K562 (cell line): ENCODE data around the gene EMILIN1. TPM values are rescaled to one million over a fixed set of nuclear protein-coding genes. Genes with fewer than 3 reads are reported as not detected.

Source experiments
- ATAC-seq: fragments of 200-7000 bp; cut with Tn5 transposase; 3 replicates; pipeline ENCODE4 v1.9.1; 2020; ENCODE audit warnings: moderate library complexity
- BruUV-seq: library from RNA; stranded (reverse); fragments of 400-500 nt; replicated peaks from 2 replicates; lab custom pipeline; 2021; lab: Mats Ljungman, UMichigan
- CTCF ChIA-PET: fragments of 300-600 bp; formaldehyde crosslinking; extraction: SDS; loops from one replicate; lab custom pipeline; 2021; ENCODE audit warnings: low intra/inter-chr PET ratio; lab: Yijun Ruan, JAX
- POLR2A ChIA-PET: fragments of 300-600, 350-650 bp; sonication (Branson Sonifier 250); formaldehyde crosslinking; extraction: SDS; loops from one replicate; lab custom pipeline; 2021; ENCODE audit warnings: antibody characterized with exemption, inconsistent platforms; lab: Yijun Ruan, JAX
- DNase-seq, 4 experiments: peaks; one replicate each; pipeline versions ENCODE4 v3.0.0 to v3.0.0-alpha.2; 2011 to 2018; ENCODE audit warnings: low spot score in 3 of 4, mixed read lengths in 3 of 4; ENCODE audit errors: extremely low read depth in 1 of 4
- FAIRE-seq: peaks from 2 replicates; lab custom pipeline; 2011; peaks lifted over from hg19 to GRCh38; lab: Jason Lieb, UNC
- H2AFZ ChIP-seq: 2 replicates; pipeline ENCODE4 v1.6.0; 2011; ENCODE audit warnings: low read depth, low read length, control low read depth, inconsistent platforms
- H3K27ac ChIP-seq: fragments of 200-600 bp; 3 replicates; pipeline ENCODE4 v1.8.0; 2011; ENCODE audit warnings: low read depth, mild to moderate bottlenecking, control low read depth, inconsistent platforms, low read length, moderate library complexity, mixed read lengths; ENCODE audit errors: extremely low read depth
- H3K27me3 ChIP-seq, 2 experiments: fragments of 300-600 bp in 1 of 2; 2 replicates in 1 of 2; 3 replicates in 1 of 2; pipeline versions ENCODE4 v1.6.0 to v1.8.0; 2011; ENCODE audit warnings: inconsistent platforms in 2 of 2, low read length in 2 of 2, mild to moderate bottlenecking in 1 of 2, mixed read lengths in 1 of 2, moderate library complexity in 1 of 2; ENCODE audit not compliant: control insufficient read depth in 2 of 2, insufficient read depth in 2 of 2
- H3K36me3 ChIP-seq: fragments of 300-600 bp; 3 replicates; pipeline ENCODE4 v1.8.0; 2011; ENCODE audit warnings: mild to moderate bottlenecking, low read length, inconsistent platforms; ENCODE audit not compliant: control insufficient read depth, insufficient read depth
- H3K4me1 ChIP-seq, 2 experiments: fragments of 200-600 bp in 1 of 2; replicated peaks in 1 of 2; 2 replicates in 1 of 2; 3 replicates in 1 of 2; pipeline versions ENCODE4 v1.5.1 to v1.8.0; 2011; ENCODE audit warnings: inconsistent platforms in 2 of 2, low read length in 2 of 2, mild to moderate bottlenecking in 1 of 2, mixed read lengths in 1 of 2, moderate library complexity in 1 of 2; ENCODE audit not compliant: control insufficient read depth in 2 of 2, insufficient read depth in 2 of 2
- H3K4me2 ChIP-seq: 2 replicates; pipeline ENCODE4 v1.6.1; 2011; ENCODE audit warnings: low read length, control low read depth, inconsistent platforms, mixed read lengths; ENCODE audit not compliant: insufficient read depth
- H3K4me3 ChIP-seq: fragments of 200-600 bp; sonication (generic), shearing (Covaris generic); 2 replicates; pipeline ENCODE4 v1.5.1; 2016; ENCODE audit warnings: control low read depth, inconsistent platforms
- H3K79me2 ChIP-seq: fragments of 200-600 bp; 3 replicates; pipeline ENCODE4 v1.8.0; 2011; ENCODE audit warnings: low read length, inconsistent platforms; ENCODE audit not compliant: control insufficient read depth, insufficient read depth
- H3K9ac ChIP-seq, 2 experiments: 2 replicates each; pipeline versions ENCODE4 v1.6.0 to v1.6.1; 2011; ENCODE audit warnings: low read depth in 2 of 2, low read length in 2 of 2, control low read depth in 1 of 2, inconsistent platforms in 1 of 2, mild to moderate bottlenecking in 1 of 2, mixed read lengths in 1 of 2; ENCODE audit not compliant: insufficient read depth in 1 of 2
- H3K9me1 ChIP-seq: one replicate; pipeline ENCODE4 v1.6.0; 2011; ENCODE audit warnings: inconsistent platforms, mild to moderate bottlenecking, low read length, moderate library complexity; ENCODE audit not compliant: control insufficient read depth, insufficient read depth
- H3K9me3 ChIP-seq: replicated peaks from 2 replicates; pipeline ENCODE4 v1.5.1; 2011; ENCODE audit warnings: low read depth, low read length, inconsistent platforms; ENCODE audit not compliant: control insufficient read depth, insufficient read depth
- H4K20me1 ChIP-seq: replicated peaks from 2 replicates; pipeline ENCODE4 v1.6.1; 2011; ENCODE audit warnings: low read length, inconsistent platforms, mixed read lengths; ENCODE audit not compliant: control insufficient read depth, insufficient read depth
- ARID2 ChIP-seq: fragments of 450-650 bp; IDR thresholded peaks from 2 replicates; pipeline ENCODE4 v1.6.1; 2017; ENCODE audit warnings: antibody characterized with exemption, mild to moderate bottlenecking
- BCL6 ChIP-seq: fragments of 250-450 bp; sonication (Bioruptor Pico); IDR thresholded peaks from 2 replicates; pipeline ENCODE4 v1.4.0; 2020
- DEAF1 ChIP-seq: fragments of 450-650 bp; formaldehyde crosslinking; IDR thresholded peaks from 2 replicates; pipeline ENCODE4 v1.4.0; 2020; ENCODE audit warnings: mild to moderate bottlenecking, moderate library complexity
- MAFF ChIP-seq: IDR thresholded peaks from 2 replicates; pipeline ENCODE4 v1.6.1; 2012; ENCODE audit warnings: low read length, improper control_type of control experiment
- MAX ChIP-seq: sonication (generic); formaldehyde crosslinking; IDR thresholded peaks from 2 replicates; pipeline ENCODE4 v1.9.0; 2022; ENCODE audit warnings: mild to moderate bottlenecking, missing genetic modification reagents
- NFIC ChIP-seq: fragments of 450-650 bp; IDR thresholded peaks from 2 replicates; pipeline ENCODE4 v1.6.1; 2017; ENCODE audit warnings: mild to moderate bottlenecking, inconsistent platforms
- RBM17 ChIP-seq: fragments of 200-400 bp; formaldehyde crosslinking; IDR thresholded peaks from 2 replicates; pipeline ENCODE4 v1.6.1; 2017; ENCODE audit warnings: low read depth, mild to moderate bottlenecking, low read length, borderline replicate concordance
- ZNF134 ChIP-seq: fragments of 250-450 bp; sonication (Bioruptor Pico); conservative IDR thresholded peaks from 2 replicates; pipeline ENCODE4 v1.4.0; 2020
- WGBS: fragments of 100-300 bp; shearing (Covaris generic); methylation state at CpG from one replicate; pipeline ENCODE4 v1.1.6; 2016; ENCODE audit warnings: low coverage, mixed read lengths; ENCODE audit not compliant: insufficient coverage; ENCODE audit errors: missing lambda C conversion rate; 5-methylcytosine and 5-hydroxymethylcytosine counted together
- in situ Hi-C: fragments of 300-500 bp; cut with MboI; formaldehyde crosslinking; loops from 4 replicates; pipeline ENCODE4 v1.15.0; 2018; ENCODE audit warnings: inconsistent platforms, mixed read lengths
- intact Hi-C: fragments of 100-400 bp; cut with micrococcal nuclease; formaldehyde crosslinking; loops from 2 replicates; pipeline ENCODE4 v1.14.2; 2022
- polyA plus RNA-seq, 8 experiments: library from polyadenylated mRNA; depleted of rRNA in 4 of 8; stranded (reverse) in 5 of 8; unstranded in 3 of 8; fragments of >200 nt; fragmentation: Nextera tagmentation in 2 of 8; fragmentation: Illumina TruSeq in 1 of 8; extraction: Ambion mirVana in 2 of 8; extraction: Trizol in 1 of 8; gene quantifications; 2 replicates each; pipeline versions ENCODE4 v1.2.1 to v1.2.3, GENCODE V29; 2011 to 2014; ENCODE audit warnings: inconsistent platforms in 1 of 8, missing spikeins in 1 of 8
- total RNA-seq, 7 experiments: library from RNA; depleted of rRNA in 6 of 7; stranded (reverse); fragments of >200 nt in 6 of 7; fragmentation: Illumina TruSeq in 2 of 7; extraction: Trizol in 2 of 7; gene quantifications; 2 replicates each; pipeline versions ENCODE4 v1.2.1 to v1.2.3, GENCODE V29; 2011 to 2021; ENCODE audit warnings: low replicate concordance in 1 of 7

EMILIN1 gene
- total and polyA plus RNA-seq, 9 of the 15 experiments (the other 6 are each of a cell fraction or from before 2014, with no cell fraction given) = 0.04 to 2.7 (median 0.54) TPM; not detected in 2

GRCh38 chr2:27133195-27133875, 54.9 kb downstream of the EMILIN1 start:
- DNase-seq (peak in 3 of 4 experiments; percentile 30 to 38 (median 34)), ATAC-seq (0 out of 3 replicates have a peak, but pooled peaks have one; percentile 1)
- POLR2A ChIA-PET = interaction anchor here (0.5 to 2.1 kb wide), 7 partner anchors 9 to 281 kb away, joined by 3 to 12 read pairs (median 4); partner anchors contain the start of gene ABHD1
- Histone ChIP-seq H3K79me2 (peaks cover 21% of the 10 kb centered on the region), H3K27me3 (no peaks in the 10 kb centered on the region), H3K4me2 (peak overlapping the region; percentile 80), H3K9me3 (no peaks in the 10 kb centered on the region; the same call in 1 of the 2 replicates), H3K9me1 (peaks cover 8% of the 10 kb centered on the region), H2AFZ (no peak overlapping the region), H3K36me3 (peaks cover 42% of the 10 kb centered on the region; the same call in 2 of the 3 replicates), H3K4me3 (peak overlapping the region; percentile 98), H3K27ac (peak overlapping the region; percentile 85; the same call in 2 of the 3 replicates), H4K20me1 (no peaks in the 10 kb centered on the region; the same call in 1 of the 2 replicates)
- in situ Hi-C loops = no loop called here
- WGBS = 33% methylated on average over 12 of the region's 14 CpGs
- intact Hi-C loops = no loop called here
- TSS peak; percentile 66 for BruUV-seq
- no peak for TF ChIP-seq MAFF
- 0 out of 2 replicates have a peak, but pooled peaks have one; percentile 5 for TF ChIP-seq MAX (CRISPR knock-in tag)
- peak; percentile 66 for TF ChIP-seq NFIC
- no peak for TF ChIP-seq BCL6 (CRISPR knock-in tag)
- no peak for TF ChIP-seq RBM17
- 0 out of 2 replicates have a peak, but pooled peaks have one; percentile 18 for TF ChIP-seq DEAF1 (CRISPR knock-in tag)
- TF ChIP-seq ZNF134 (CRISPR knock-in tag) = no peak
- no peak for TF ChIP-seq ARID2
- TF ChIP-seq, all 486 proteins: peak for 3
- no peak for FAIRE-seq
- Histone ChIP-seq H3K9ac (peak overlapping the region; percentile 95 to 99), H3K4me1 (peaks cover 15 to 35% of the 10 kb centered on the region in 2 experiments; a peak in 4 of 5 replicates)
- CTCF ChIA-PET = interaction anchor here (0.5 to 1.3 kb wide), 3 partner anchors 9 to 58 kb away, joined by 3 to 5 read pairs (median 3); no protein-coding TSS in a partner anchor
